Activated CD8-positive, alpha-beta memory T cell treated with anti-CD3 and anti-CD28 coated beads, Interleukin-2, amount 50 U/mL, for 24 hours (primary cell): ENCODE data around the gene MIXL1.
A peak's percentile ranks its signal among the peaks of the same experiment; 100 is the strongest.
"Not testable (repeated sequence)": the region's sequence is repeated elsewhere in the genome, so short reads cannot be mapped to it uniquely, and the experiment has no call there.

Experiments used
- DNase-seq: peaks from one replicate; pipeline ENCODE4 v3.0.0-alpha.2; 2020; ENCODE audit errors: extremely low read depth

MIXL1 gene

DNA sequence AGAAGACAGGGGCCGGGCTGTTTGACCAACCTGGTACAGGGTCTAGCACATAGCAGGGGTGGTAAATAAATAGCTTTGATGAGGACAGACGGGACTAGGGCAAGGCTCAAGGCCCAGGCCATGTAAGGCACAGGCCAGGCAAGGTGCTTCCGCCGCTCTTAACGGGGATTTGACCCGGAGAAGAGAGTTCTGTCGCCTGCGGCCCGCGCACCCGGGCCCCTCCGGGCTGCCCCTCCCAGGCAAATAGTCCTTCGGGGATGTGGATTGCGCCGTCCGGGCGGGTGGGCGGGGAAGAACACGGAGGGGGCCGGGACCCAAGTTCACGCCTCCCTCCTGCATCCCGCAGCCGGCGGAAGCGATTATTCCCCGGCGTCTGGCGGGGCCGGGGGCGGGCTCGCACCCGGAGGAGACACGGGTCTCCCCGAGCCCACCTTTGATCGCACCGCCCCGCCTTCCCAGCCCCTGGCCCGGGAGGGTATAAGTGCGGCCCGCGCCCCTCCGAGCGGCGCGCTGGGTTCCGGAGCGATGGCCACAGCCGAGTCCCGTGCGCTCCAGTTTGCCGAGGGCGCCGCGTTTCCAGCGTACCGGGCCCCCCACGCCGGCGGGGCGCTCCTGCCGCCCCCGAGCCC lies at the start of gene MIXL1:
Gene MIXL1 (plus strand): TSS at position 508 of the 629 bp plus-strand sequence. CDS start 18 bp downstream, at position 526.
- no peak for DNase-seq

DNA sequence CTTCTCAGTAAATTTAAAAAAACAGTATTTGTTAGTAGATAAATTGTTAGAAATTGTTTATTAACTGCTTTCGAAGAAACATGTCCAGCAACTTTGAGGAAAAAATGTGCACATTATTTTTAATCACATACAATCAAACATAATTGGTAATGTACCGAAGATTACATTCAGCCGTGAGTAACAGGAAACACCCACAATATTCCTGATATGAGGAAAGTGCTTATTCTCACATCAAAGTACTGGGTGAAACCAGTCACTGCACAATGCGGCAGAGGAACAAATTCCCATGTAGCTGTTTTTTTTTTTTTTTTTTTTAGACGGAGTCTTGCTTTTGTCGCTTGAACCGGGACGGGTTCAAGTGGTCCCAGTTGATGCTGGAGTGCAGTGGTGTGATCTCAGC lies 46.6 kb upstream of the MIXL1 start:
- DNase-seq: no peak

DNA sequence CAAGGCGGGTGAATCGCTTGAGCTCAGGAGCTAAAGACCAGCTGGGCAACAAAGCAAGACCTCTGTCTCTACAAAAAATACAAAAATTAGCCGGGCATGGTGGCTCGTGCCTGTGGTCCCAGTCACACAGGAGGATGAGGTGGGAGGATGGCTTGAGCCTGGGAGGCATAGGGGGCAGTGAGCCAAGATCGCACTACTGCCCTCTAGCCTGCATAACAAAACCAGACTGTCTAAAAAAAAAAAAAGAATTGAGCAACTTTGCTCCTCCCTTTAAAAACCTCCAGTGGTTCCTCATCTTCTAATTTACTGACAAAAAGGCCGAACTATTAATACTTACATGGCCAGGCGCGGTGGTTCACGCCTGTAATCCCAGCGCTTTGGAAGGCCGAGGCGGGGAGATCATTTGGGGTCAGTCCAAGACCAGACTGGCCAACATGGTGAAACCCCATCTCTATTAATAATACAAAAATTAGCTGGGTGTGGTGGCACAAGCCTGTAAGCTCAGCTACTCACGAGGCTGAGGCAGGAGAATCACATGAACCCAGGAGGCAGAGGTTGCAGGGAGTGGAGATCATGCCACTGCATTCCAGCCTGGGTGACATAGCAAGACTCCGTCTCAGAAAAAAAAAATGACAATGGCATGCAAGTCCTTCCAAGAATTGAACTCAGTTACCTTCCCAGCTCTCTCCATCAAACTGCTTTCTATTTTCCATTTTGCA lies 41.3 kb upstream of the MIXL1 start:
- DNase-seq: no peak

DNA sequence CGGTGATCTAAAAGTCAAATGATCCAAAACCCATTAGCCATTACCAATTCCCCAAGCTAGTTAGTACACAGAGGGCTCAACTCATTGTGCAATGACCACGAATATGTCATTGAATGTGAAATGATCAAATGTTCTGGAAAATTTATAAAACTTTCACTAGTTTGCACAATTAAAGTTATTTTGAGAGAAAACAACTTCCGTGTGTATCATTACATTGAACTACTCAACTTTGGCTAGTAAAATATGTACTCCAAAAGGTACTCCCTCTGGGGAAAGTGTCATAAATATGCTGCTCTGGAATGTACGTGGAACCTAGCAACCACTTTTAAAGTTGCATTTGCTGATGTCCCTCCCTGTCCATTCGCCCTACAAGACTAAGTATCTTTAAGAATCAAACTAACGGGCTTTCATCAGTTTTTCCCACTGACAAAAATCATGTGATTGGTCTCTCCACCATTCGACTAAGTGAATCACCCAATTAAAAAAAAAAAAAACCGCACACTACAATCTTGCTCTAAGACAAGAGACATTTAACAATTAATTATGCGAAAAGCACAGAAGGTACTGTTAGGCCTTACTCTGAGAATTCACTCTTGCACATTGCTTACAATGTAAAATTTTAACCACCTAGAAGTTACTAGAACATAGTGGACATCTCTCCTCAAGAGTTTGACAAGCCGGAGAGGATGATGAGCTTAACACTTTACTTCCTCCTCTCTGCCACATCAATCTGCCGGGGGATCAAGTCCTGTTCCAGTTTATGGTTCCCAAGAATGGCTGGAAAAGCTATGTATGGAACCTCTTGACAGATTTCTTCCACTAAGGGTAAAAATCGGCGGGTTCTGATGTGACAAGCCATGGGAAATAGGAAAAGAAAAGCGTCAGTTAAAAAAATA lies 38.1 kb upstream of the MIXL1 start:
- DNase-seq: no peak

DNA sequence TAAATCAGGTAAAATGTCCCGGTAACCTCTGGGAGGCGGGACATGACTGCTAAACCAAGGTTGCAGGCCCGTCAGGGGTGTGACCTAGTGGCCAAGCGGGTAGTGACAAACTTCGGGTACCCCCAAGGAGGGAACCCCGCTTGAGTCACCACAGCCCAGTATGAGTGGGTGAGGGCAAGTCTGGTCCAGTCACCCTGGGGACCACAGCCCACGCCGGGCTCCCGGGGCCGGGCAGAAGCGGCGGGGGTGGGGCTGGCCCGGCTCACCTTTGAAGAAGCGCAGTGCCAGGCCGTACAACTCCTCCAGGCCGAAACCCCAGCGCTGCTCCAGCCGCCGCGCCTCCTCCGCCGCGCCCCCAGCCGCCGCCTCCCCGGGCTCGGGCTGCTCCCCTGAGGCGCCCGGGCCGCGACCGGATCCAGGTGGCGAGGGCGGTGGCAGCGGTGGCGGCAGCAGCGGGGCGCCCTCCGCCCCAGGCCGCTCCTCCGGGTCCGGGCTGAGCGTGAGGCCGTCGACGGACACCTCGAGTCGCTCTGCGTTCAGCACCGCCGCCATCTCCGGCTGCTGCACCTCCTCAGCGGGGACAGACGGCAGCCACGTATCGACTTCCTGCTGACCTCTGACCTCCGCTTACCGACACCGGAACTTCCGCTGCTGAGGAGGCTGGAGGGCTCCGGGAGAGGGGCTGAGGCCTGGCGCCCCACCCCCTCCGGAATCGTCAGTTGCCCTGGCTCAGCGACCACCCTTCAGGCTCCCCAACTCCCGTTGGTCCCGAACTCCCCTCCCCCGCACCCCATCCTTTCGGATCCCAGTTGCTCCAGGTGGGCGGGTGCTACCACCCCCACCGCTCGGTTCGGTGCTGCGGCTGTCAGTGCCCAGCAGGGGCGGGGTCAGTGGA lies 37.1 kb upstream of the MIXL1 start, which contains the start of gene ACBD3:
Gene ACBD3 (minus strand): TSS at position 618 of the 895 bp plus-strand sequence. CDS start 66 bp downstream, at position 552.
- peak; percentile 68 for DNase-seq

DNA sequence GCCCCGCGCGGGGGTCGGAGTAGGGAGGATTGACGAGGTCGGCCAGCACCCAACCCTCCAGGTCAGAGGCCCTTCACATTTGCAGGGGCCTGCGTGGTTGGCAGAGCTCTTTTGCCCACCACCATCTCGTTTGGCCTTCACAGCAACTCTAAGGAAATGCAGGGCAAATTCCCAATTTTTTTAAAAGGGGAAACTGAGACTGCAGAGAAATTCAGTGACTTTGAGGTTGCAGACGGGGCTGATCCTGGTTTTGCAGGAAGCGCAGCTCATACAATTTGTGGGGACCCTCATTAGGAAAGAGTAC lies 36.5 kb upstream of the MIXL1 start:
- no peak for DNase-seq

DNA sequence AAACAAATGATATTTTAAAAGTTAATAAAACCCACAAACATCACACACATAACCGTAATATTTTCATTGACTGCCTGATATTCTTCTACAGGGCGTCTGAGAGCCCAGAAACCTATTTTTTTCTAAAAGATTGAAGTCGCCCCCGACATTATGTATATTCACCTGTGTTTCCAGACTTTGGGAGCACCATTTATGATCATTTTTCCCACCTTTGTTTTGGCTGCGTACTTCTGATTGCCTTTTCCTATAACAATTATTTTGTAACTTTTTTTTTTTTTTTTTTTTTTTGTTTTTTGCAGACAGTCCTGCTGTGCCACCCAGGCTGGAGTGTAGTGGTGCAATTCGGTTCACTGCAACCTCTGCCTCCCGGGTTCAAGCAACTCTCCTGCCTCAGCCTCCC lies 36.1 kb upstream of the MIXL1 start:
- DNase-seq: no peak

DNA sequence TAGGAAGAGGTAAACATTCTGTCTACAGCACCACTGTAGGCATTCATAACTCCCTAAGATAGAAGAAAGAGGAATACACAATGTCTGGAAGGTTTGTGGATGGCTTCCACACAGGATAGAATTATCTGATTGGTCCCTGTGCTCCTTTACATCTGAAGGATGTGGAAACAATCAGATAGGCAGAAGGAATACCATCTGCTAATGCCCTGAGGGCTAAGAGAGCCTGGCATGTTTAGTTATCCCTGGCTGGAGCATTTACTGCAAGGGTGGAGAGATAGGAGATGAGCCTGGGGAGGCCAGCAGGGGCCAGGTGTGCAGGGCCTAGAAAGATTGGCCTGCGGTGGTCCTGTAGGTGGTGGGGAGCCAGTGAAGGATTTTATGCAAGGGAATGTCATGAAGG lies 28.3 kb upstream of the MIXL1 start:
- DNase-seq: no peak

DNA sequence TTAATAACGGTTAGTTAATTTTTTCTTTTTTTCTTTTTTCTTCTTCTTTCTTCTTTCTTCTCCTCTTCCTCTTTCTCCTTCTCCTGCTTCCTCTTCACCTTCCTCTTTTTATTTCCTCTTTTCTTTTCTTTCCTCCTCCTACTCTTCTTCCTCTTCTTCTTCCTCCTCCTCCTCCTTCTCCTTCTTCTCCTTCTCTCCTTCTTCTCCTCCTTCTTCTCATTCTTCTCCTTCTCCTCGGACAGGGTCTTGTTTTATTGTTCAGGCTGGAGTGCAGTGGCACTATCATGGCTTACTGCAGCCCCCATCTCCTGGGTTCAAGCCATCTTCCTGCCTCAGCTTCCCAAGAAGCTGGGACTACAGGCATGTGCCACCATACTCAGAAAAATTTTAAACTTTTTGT lies 23.5 kb upstream of the MIXL1 start:
- DNase-seq: no peak

DNA sequence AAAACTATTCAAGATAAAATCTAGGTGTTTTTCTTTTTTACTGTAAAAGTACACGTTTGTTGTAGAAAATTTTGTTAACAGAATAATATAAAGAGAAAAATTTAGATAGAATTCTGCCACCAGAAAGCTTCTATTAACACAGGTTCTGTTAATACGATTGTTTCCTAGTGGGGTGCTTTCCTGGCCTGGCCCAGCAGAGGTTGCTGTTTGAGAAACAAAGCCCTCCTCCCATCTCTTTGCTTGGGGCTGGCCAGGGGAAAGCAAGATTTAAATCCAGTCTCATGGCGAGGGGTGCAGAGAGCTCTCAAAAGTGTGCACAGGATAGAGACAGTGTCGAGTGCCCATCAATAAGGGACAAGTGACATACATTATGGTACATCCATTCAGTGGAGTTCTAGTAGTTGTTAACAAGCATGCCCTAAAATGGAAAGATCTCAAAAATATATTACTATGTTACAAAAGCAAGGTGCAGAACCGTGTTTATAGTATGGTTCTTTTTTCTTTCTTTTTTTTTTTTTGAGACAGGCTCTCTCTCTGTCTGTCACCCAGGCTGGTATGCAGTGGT lies 22.4 kb upstream of the MIXL1 start:
- DNase-seq: no peak

DNA sequence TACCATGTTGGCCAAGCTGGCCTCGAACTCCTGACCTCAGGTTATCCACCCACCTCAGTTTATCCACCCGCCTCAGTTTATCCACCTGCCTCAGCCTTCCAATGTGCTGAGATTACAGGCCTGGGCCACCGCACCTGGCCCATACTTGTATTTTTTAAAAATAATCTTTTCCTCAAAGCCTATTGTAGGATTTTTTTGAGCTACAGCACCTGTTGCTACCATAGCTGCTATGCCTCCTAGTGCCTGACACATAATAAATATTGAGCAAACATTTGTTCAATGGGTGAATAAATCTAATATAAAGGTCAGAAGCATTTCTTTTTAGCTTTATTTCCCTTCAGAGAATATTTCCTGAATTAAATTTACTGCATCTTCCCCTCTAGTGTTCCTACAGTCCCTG lies 21.2 kb upstream of the MIXL1 start:
- DNase-seq: no peak

DNA sequence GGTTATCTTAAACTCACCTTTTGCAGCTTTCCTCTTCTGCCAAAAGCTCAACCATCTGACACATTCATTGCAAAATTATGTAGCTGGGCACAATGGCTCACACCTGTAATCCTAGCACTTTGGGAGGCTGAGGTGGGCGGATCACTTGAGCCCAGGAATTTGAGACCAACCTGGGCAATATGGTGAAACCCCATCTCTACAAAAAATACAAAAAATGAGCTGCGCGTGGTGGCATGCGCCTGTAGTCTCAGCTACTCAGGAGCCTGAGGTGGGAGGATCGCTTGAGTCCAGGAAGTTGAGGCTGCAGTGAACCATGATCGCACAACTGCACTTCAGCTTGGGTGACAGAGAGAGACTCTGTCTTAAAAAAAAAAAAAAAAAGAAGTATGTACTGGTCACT lies 20.8 kb upstream of the MIXL1 start:
- not testable (repeated sequence) for DNase-seq

DNA sequence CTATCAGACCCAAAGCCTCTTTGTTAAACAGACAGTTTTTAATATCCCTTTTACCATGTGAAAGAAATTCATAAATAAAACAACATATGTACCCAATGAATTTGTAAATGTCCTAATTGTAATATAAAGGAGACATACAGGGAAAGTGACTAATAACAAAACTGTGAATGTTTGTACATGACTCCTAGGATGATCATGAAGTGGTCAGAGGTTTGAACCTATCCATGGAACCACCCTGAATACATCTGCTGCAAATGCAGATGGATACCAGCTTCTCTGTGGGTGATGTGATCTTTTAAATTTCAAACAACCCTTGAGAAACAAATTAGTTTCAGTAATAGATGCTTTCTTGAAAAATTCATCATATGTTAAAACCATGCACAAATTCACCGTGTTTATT lies 20.2 kb upstream of the MIXL1 start:
- DNase-seq: no peak

DNA sequence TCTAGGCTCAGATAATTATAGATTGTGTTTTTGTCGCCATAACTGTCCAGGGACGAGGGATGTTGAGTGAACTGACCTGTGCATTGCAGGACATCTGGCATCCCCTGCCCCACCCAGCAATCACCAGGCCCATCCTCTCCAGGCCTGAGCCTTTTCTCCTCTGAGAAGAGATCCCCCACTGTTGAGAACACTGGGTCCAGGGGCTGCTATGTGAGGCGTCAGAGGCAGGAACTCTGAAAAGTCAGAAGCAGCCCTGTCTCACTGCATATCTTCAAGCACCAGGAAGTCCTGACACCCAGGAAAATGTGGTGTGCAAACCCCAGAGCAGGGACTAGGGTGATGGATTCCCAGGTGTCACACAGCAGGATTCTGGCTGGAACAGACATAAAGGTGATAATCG lies 19.8 kb upstream of the MIXL1 start:
- no peak for DNase-seq

DNA sequence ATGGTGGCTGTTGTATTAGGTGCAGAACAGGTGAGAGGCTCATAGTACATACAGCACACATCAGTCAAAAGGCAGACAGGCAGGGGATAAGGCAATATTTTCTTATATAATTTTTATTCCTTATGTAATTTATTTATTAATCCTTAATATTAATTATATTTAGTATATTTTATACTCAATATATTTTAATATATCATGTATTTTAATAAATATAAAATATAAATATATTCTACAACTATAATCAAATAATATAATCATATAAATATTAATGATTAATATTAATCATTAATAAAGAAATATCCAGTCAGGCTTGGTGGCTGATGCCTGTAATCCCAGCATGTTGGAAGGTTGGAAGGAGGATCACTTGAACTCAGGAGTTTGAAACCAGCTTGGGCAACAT lies 19.3 kb upstream of the MIXL1 start:
- no peak for DNase-seq

DNA sequence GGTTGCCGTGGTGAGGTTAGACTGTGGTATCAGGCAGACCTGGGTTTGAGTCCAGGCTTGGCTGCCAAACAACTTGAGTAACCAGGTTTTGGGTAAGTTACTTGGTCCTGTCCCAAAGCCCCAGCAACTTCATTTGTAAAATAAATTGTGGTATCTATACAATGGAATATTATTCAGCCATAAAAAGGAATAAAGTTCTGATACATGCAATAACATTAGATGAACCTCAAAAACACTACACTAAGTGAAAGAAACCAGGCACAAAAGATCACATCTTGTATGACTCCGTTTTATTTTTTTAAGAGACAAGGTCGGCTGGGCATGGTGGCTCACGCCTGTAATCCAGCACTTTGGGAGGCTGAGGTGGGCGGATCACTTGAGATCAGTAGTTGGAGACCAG lies 16.4 kb upstream of the MIXL1 start:
- no peak for DNase-seq

DNA sequence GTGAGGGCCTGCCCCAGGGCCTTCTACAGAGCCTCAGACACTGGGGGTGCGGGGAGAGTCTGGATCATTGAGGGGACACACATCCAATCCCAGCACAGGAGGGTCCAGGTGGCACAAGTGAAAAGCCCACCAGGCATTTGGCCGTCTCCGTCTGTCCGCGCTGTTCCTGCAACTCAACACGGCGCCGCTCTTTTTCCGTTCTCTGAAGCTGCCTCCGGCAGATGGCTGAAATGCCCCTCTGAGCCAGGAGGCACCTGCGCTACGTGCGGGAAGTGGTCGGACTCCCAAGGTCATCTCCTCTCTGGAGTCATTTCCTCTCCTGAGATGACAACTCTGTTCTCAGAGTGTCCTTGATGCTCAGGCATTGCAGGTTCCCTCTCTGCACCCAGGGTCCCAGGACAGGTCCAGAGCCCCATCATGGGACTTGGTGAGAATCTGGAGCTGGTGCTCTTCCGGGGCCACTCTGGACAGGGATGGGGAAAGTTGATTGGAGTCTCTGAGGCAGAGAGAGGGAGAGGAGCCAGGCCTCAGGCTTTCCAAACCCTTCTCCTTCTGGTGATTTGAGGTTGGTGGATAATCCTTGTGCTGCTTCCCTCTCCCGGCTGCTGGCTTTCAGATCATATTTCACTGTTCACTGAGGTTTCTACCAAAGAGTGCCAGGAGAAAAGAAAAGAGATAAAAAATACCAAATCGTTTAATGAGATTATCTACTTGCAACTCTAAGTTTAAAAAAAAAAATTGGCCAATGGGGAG lies 14.0 kb upstream of the MIXL1 start:
- DNase-seq: no peak

DNA sequence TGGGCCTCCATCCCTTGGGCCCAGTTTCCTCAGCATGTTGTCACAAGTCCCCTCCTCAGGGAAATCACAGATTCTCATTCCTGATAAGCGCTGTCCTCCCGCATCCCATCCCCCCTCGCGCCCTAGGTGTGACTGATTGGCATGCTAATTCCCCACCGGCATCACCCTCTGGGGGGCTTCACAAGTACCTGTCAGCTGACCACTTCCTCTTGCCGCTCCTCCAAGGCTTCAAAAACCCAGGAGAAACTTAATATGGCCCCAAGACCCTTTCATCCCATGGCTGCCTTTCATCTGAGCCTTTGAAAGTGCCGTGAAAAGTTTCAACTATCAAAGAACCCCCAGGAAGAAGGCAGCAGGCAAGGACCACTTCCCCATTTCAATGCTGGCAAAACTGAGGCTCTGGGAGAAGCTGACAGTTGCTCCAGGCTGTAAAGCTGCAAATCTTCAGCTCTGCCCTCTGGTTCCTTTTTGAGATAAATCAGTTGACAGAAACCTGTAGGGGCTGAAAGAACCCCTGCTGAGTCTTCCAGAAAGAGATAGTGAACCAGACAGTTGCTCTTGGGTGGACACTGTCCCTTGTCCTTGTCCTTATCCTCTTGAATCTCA lies 12.8 kb upstream of the MIXL1 start:
- DNase-seq: no peak

DNA sequence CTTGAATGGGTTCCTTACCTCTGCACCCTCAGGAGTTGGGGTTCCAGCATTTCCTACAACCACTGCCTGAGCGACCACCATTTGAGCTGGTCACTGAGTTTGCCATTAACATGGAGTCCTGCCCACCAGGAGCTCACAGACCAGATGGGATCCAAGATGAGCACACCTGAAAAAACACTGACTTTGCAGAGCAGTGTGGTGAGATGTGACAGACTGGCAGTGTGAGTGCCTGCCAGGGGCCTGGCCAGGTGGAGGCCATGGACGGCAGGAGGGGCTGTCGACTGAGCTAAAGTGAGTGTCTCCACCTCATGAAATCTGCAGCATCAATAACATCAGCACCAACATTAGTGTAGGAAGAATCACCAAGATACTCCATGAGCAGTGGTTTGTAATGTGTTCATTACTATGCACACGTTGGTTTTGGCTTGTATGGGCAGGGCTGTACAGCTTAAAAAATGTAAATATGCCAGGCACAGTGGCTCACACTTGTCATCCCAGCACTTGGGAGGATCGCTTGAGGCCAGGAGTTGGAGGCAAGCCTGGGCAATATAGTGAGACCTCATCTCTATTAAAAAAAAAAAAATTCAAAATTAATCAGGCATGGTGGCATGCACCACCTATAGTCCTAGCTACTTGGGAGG lies 12.2 kb upstream of the MIXL1 start:
- no peak for DNase-seq

DNA sequence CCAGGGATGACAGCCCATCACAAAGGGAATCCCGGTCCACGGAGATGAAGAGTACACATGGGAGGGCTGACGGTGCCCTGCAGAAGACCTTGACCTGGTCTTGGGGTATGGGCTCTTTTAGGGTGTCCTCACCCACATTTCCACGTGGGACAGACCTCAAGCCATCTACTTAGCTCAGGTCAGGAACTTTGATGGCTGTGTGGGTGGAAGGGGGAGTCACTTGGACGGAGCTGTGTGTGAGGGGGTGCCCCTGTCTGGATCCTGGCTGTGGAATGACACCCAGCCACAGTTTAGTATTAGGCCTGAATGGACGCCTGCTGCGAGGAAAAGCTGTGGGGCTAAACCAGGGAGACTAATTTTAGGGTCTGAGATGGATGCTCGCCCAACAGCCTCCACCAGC lies 10.9 kb upstream of the MIXL1 start:
- DNase-seq: no peak
